Astrocyte (in vitro differentiated cells and primary cell): ENCODE measurements around the gene CYRIA. TPM values are rescaled to one million over a fixed set of nuclear protein-coding genes. Genes with fewer than 3 reads are reported as not detected.

ENCODE experiments used
- DNase-seq: peaks from one replicate; pipeline ENCODE4 v3.0.0-alpha.2; 2010; ENCODE audit warnings: low read depth
- FAIRE-seq: peaks from 2 replicates; lab custom pipeline; 2011; peaks lifted over from hg19 to GRCh38; lab: Jason Lieb, UNC
- H2AFZ ChIP-seq: 2 replicates; pipeline ENCODE4 v1.6.0; 2012; ENCODE audit warnings: low read depth, low read length, inconsistent platforms
- H3K27ac ChIP-seq: 2 replicates; pipeline ENCODE4 v1.5.1; 2011; ENCODE audit warnings: low read depth, low read length, inconsistent platforms
- H3K27me3 ChIP-seq: 2 replicates; pipeline ENCODE4 v1.6.0; 2011; ENCODE audit warnings: low read length, inconsistent platforms; ENCODE audit not compliant: insufficient read depth
- H3K36me3 ChIP-seq: 2 replicates; pipeline ENCODE4 v1.5.1; 2011; ENCODE audit warnings: low read length, inconsistent platforms; ENCODE audit not compliant: insufficient read depth
- H3K4me1 ChIP-seq: 2 replicates; pipeline ENCODE4 v1.5.1; 2011; ENCODE audit warnings: low read length, inconsistent platforms; ENCODE audit not compliant: insufficient read depth
- H3K4me2 ChIP-seq: 2 replicates; pipeline ENCODE4 v1.6.0; 2012; ENCODE audit warnings: low read length, inconsistent platforms
- H3K4me3 ChIP-seq: 2 replicates; pipeline ENCODE4 v1.5.1; 2011; ENCODE audit warnings: low read depth, mild to moderate bottlenecking, low read length, inconsistent platforms; ENCODE audit not compliant: insufficient read depth
- H3K79me2 ChIP-seq: 2 replicates; pipeline ENCODE4 v1.6.0; 2012; ENCODE audit warnings: mild to moderate bottlenecking, low read length, inconsistent platforms; ENCODE audit not compliant: insufficient read depth
- H3K9ac ChIP-seq: 2 replicates; pipeline ENCODE4 v1.6.0; 2012; ENCODE audit warnings: mild to moderate bottlenecking, low read length, inconsistent platforms
- H3K9me3 ChIP-seq: 2 replicates; pipeline ENCODE4 v1.5.1; 2012; ENCODE audit warnings: low read depth, mild to moderate bottlenecking, low read length, inconsistent platforms; ENCODE audit not compliant: insufficient read depth
- H4K20me1 ChIP-seq: 2 replicates; pipeline ENCODE4 v1.6.0; 2012; ENCODE audit warnings: low read length, inconsistent platforms; ENCODE audit not compliant: insufficient read depth
- H3K27ac Mint-ChIP-seq: one replicate; pipeline ENCODE4 v1.8.0; 2021; ENCODE audit warnings: mild to moderate bottlenecking, mixed read lengths; ENCODE audit not compliant: unreplicated experiment
- H3K27me3 Mint-ChIP-seq: one replicate; pipeline ENCODE4 v1.8.0; 2021; ENCODE audit warnings: low read depth, mixed read lengths; ENCODE audit not compliant: unreplicated experiment
- H3K36me3 Mint-ChIP-seq: one replicate; pipeline ENCODE4 v1.8.0; 2021; ENCODE audit warnings: low read depth, mixed read lengths; ENCODE audit not compliant: unreplicated experiment
- H3K4me1 Mint-ChIP-seq: one replicate; pipeline ENCODE4 v1.8.0; 2021; ENCODE audit warnings: low read depth, mixed read lengths; ENCODE audit not compliant: unreplicated experiment
- H3K4me3 Mint-ChIP-seq: one replicate; pipeline ENCODE4 v1.8.0; 2021; ENCODE audit warnings: mild to moderate bottlenecking, moderate library complexity, mixed read lengths; ENCODE audit not compliant: unreplicated experiment
- H3K9me3 Mint-ChIP-seq: one replicate; pipeline ENCODE4 v1.8.0; 2021; ENCODE audit warnings: mild to moderate bottlenecking, mixed read lengths; ENCODE audit not compliant: unreplicated experiment
- CTCF ChIP-seq: IDR thresholded peaks from 2 replicates; pipeline ENCODE4 v1.5.1; 2011; ENCODE audit warnings: low read depth, mild to moderate bottlenecking, inconsistent platforms, low read length, moderate library complexity; ENCODE audit not compliant: insufficient read depth
- EZH2 ChIP-seq: IDR thresholded peaks from 2 replicates; pipeline ENCODE4 v1.6.1; 2012; ENCODE audit warnings: mild to moderate bottlenecking, low read length, inconsistent platforms; ENCODE audit not compliant: insufficient read depth
- total RNA-seq: library from RNA; stranded (reverse); gene quantifications from 2 replicates; pipeline ENCODE4 v1.2.1, GENCODE V29; 2021

The CYRIA gene
- total RNA-seq, 1 donor from 2014 or later: 4.9 TPM

GRCh38 chr2:16625759-16626158, 39.9 kb downstream of the CYRIA start:
- no peaks in the 10 kb centered on the region for H3K36me3 ChIP-seq
- no peak overlapping the region for H3K4me3 Mint-ChIP-seq
- H3K36me3 Mint-ChIP-seq: peaks cover 2% of the 10 kb centered on the region
- DNase-seq (no peak), FAIRE-seq (no peak)
- H3K27ac ChIP-seq: no peak overlapping the region
- H4K20me1 ChIP-seq: no peaks in the 10 kb centered on the region
- H3K4me1 ChIP-seq: peaks cover 34% of the 10 kb centered on the region
- H2AFZ ChIP-seq: no peak overlapping the region
- no peak for TF ChIP-seq CTCF
- TF ChIP-seq EZH2: no peak
- H3K27me3 Mint-ChIP-seq: no peaks in the 10 kb centered on the region
- H3K4me1 Mint-ChIP-seq: peaks cover 66% of the 10 kb centered on the region
- H3K9me3 ChIP-seq: no peaks in the 10 kb centered on the region
- no peak overlapping the region for H3K9ac ChIP-seq
- H3K4me3 ChIP-seq: no peak overlapping the region
- no peaks in the 10 kb centered on the region for H3K9me3 Mint-ChIP-seq
- peak overlapping the region; percentile 24 for H3K4me2 ChIP-seq
- no peaks in the 10 kb centered on the region for H3K79me2 ChIP-seq
- H3K27ac Mint-ChIP-seq: no peak overlapping the region
- no peaks in the 10 kb centered on the region for H3K27me3 ChIP-seq

DNA sequence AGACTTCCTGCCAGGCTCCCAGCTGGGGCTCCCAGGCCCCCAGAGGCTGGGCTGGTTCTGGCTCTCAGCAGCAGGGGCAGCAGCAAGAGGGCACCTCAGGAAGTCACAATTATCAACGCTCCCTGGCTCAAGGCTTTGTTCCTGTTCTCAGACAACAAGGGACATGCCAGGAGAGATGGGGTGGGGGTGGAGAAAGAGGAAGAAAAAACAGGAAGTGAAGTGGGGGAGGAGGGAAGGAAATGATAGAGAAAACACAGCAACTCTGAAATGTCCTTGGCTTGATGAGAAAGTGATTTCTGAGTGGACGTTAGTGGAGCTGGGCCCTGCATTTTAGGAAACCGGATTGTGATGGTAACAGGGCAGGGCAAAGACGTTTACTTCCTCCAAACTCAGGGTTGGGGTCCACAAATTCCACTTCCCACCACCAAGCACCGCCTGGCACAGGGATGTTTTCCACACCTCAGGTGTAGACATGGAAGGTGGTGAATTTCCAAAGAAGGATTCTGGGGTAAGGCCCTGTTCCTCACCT, 40.4 kb downstream of the CYRIA start:
- no peak for TF ChIP-seq CTCF
- TF ChIP-seq EZH2: no peak
- no peak overlapping the region for H3K4me3 Mint-ChIP-seq
- H3K4me3 ChIP-seq: no peak overlapping the region
- H3K36me3 Mint-ChIP-seq: peaks cover 2% of the 10 kb centered on the region
- H4K20me1 ChIP-seq: no peaks in the 10 kb centered on the region
- H3K27ac ChIP-seq: no peak overlapping the region
- H3K4me1 Mint-ChIP-seq: peaks cover 66% of the 10 kb centered on the region
- no peak overlapping the region for H2AFZ ChIP-seq
- no peaks in the 10 kb centered on the region for H3K27me3 ChIP-seq
- peak overlapping the region; percentile 24 for H3K4me2 ChIP-seq
- peaks cover 34% of the 10 kb centered on the region for H3K4me1 ChIP-seq
- no peaks in the 10 kb centered on the region for H3K27me3 Mint-ChIP-seq
- H3K27ac Mint-ChIP-seq: peak overlapping the region; percentile 81
- H3K36me3 ChIP-seq: no peaks in the 10 kb centered on the region
- no peak overlapping the region for H3K9ac ChIP-seq
- H3K9me3 ChIP-seq: no peaks in the 10 kb centered on the region
- FAIRE-seq (no peak), DNase-seq (no peak)
- no peaks in the 10 kb centered on the region for H3K79me2 ChIP-seq
- H3K9me3 Mint-ChIP-seq: no peaks in the 10 kb centered on the region

DNA sequence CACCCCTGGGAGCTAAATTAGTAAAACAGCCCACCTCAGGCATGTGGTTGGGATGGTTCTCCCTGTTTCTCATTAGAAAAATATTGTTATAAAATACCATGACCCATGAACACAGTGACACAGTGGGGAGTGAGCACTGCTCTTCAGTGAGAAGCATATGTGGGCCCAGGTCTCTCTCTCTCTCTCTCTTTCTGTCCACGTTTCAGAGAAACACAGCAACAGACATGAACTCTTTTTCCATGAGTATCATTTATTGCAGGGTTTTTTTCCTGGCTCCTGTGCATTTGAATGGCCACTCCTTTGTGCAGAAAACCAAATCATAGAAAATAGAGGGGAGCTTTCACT, 41.2 kb downstream of the CYRIA start:
- H3K9me3 Mint-ChIP-seq: no peaks in the 10 kb centered on the region
- Histone ChIP-seq H4K20me1 (no peaks in the 10 kb centered on the region), H3K36me3 (no peaks in the 10 kb centered on the region), H3K9me3 (no peaks in the 10 kb centered on the region), H3K9ac (no peak overlapping the region), H3K4me1 (peaks cover 34% of the 10 kb centered on the region), H2AFZ (no peak overlapping the region), H3K4me2 (no peak overlapping the region), H3K27me3 (no peaks in the 10 kb centered on the region), H3K27ac (no peak overlapping the region), H3K79me2 (no peaks in the 10 kb centered on the region), H3K4me3 (no peak overlapping the region)
- DNase-seq: no peak
- peak overlapping the region; percentile 9 for H3K27ac Mint-ChIP-seq
- H3K27me3 Mint-ChIP-seq: no peaks in the 10 kb centered on the region
- H3K4me3 Mint-ChIP-seq: no peak overlapping the region
- TF ChIP-seq EZH2 (no peak), CTCF (no peak)
- H3K4me1 Mint-ChIP-seq: peaks cover 69% of the 10 kb centered on the region
- FAIRE-seq: no peak
- H3K36me3 Mint-ChIP-seq: peaks cover 2% of the 10 kb centered on the region
